GM12878 (cell line): ENCODE measurements around the gene TSHZ2. TPM values are rescaled to one million over a fixed set of nuclear protein-coding genes. Genes with fewer than 3 reads are reported as not detected.

Experiments
- ATAC-seq: fragments of 200-7000 bp; cut with Tn5 transposase; 3 replicates; pipeline ENCODE4 v1.9.1; 2020; ENCODE audit warnings: mild to moderate bottlenecking, moderate library complexity
- BruUV-seq: library from RNA; stranded (reverse); fragments of 400-500 nt; replicated peaks from 2 replicates; lab custom pipeline; 2021; lab: Mats Ljungman, UMichigan
- CTCF ChIA-PET: fragments of 300-600 bp; sonication (Branson Sonifier 250); formaldehyde crosslinking; extraction: SDS; loops from one replicate; lab custom pipeline; 2021; ENCODE audit warnings: inconsistent platforms; lab: Yijun Ruan, JAX
- POLR2A ChIA-PET: fragments of 350-600 bp; formaldehyde crosslinking; extraction: SDS; loops from one replicate; lab custom pipeline; 2021; ENCODE audit warnings: inconsistent platforms; lab: Charles Lee
- RAD21 ChIA-PET: fragments of 300-600 bp; sonication (Branson Sonifier 250); formaldehyde crosslinking; loops from one replicate; lab custom pipeline; 2023; ENCODE audit warnings: antibody characterized with exemption; ENCODE audit not compliant: unreplicated experiment; lab: Charles Lee
- SMC1A ChIA-PET: fragments of 300-600 bp; sonication (Branson Sonifier 250); formaldehyde crosslinking; loops from one replicate; lab custom pipeline; 2023; ENCODE audit not compliant: unreplicated experiment, uncharacterized antibody; lab: Charles Lee
- DNase-seq: peaks from one replicate; pipeline ENCODE4 v3.0.0-alpha.2; 2011; ENCODE audit warnings: low read depth, low spot score
- FAIRE-seq: peaks from 3 replicates; lab custom pipeline; 2011; peaks lifted over from hg19 to GRCh38; lab: Jason Lieb, UNC
- H2AFZ ChIP-seq: 2 replicates; pipeline ENCODE4 v1.6.0; 2011; ENCODE audit warnings: low read depth, low read length, control low read depth; ENCODE audit not compliant: control insufficient read depth
- H3K27ac ChIP-seq: 2 replicates; pipeline ENCODE4 v1.5.1; 2011; ENCODE audit warnings: control low read depth; ENCODE audit not compliant: control insufficient read depth, insufficient read depth
- H3K27me3 ChIP-seq, 2 experiments: replicated peaks in 1 of 2; 2 replicates each; pipeline versions ENCODE4 v1.6.0 to v1.6.1; 2011; ENCODE audit warnings: low read length in 1 of 2; ENCODE audit not compliant: control insufficient read depth in 2 of 2, insufficient read depth in 2 of 2
- H3K36me3 ChIP-seq, 2 experiments: 2 replicates each; pipeline ENCODE4 v1.5.1; 2011; ENCODE audit warnings: low read length in 1 of 2; ENCODE audit not compliant: control insufficient read depth in 2 of 2, insufficient read depth in 2 of 2
- H3K4me1 ChIP-seq: 2 replicates; pipeline ENCODE4 v1.6.1; 2011; ENCODE audit warnings: mild to moderate bottlenecking, low read length, moderate library complexity, mixed read lengths; ENCODE audit not compliant: control insufficient read depth, insufficient read depth
- H3K4me2 ChIP-seq: 2 replicates; pipeline ENCODE4 v1.6.0; 2011; ENCODE audit warnings: control low read depth; ENCODE audit not compliant: control insufficient read depth, insufficient read depth
- H3K4me3 ChIP-seq: fragments of 200-600 bp; sonication (generic); 2 replicates; pipeline ENCODE4 v1.5.1; 2016
- H3K79me2 ChIP-seq: 2 replicates; pipeline ENCODE4 v1.6.0; 2011; ENCODE audit warnings: low read length; ENCODE audit not compliant: control insufficient read depth, insufficient read depth
- H3K9ac ChIP-seq: 2 replicates; pipeline ENCODE4 v1.8.0; 2011; ENCODE audit warnings: low read length, control low read depth, mixed read lengths; ENCODE audit not compliant: control insufficient read depth, insufficient read depth
- H3K9me3 ChIP-seq: replicated peaks from 3 replicates; pipeline ENCODE4 v1.5.1; 2011; ENCODE audit warnings: mild to moderate bottlenecking, low read length; ENCODE audit not compliant: control insufficient read depth, insufficient read depth
- H4K20me1 ChIP-seq: 2 replicates; pipeline ENCODE4 v1.6.0; 2011; ENCODE audit not compliant: control insufficient read depth, insufficient read depth
- BHLHE40 ChIP-seq, 2 experiments: fragments of 450-650 bp in 1 of 2; IDR thresholded peaks; 2 replicates each; pipeline ENCODE4 v1.6.1; 2011 to 2017; ENCODE audit warnings: low read depth in 2 of 2, borderline replicate concordance in 1 of 2, improper control_type of control experiment in 1 of 2, low read length in 1 of 2, mild to moderate bottlenecking in 1 of 2
- FOS ChIP-seq: IDR thresholded peaks from 3 replicates; pipeline ENCODE4 v1.6.1; 2011; ENCODE audit warnings: borderline replicate concordance; ENCODE audit not compliant: insufficient read length; ENCODE audit errors: extremely low read depth
- GABPA ChIP-seq: IDR thresholded peaks from 2 replicates; pipeline ENCODE4 v1.6.1; 2014; ENCODE audit warnings: antibody characterized with exemption, low read depth, mild to moderate bottlenecking, inconsistent platforms
- JUND ChIP-seq: IDR thresholded peaks from 2 replicates; pipeline ENCODE4 v1.6.1; 2012; ENCODE audit warnings: low read depth, mild to moderate bottlenecking, low read length, improper control_type of control experiment, moderate library complexity
- MEF2A ChIP-seq: IDR thresholded peaks from 2 replicates; pipeline ENCODE4 v1.6.1; 2011; ENCODE audit warnings: low read depth, mild to moderate bottlenecking, low read length, moderate library complexity; ENCODE audit not compliant: insufficient read depth
- PAX8 ChIP-seq: fragments of 450-650 bp; IDR thresholded peaks from 2 replicates; pipeline ENCODE4 v1.6.1; 2017; ENCODE audit warnings: mild to moderate bottlenecking, moderate library complexity
- RELA ChIP-seq: fragments of 450-650 bp; IDR thresholded peaks from 2 replicates; pipeline ENCODE4 v1.8.0; 2014; ENCODE audit warnings: borderline replicate concordance; ENCODE audit not compliant: partially characterized antibody
- SMAD1 ChIP-seq: fragments of 450-650 bp; IDR thresholded peaks from 2 replicates; pipeline ENCODE4 v1.6.1; 2018; ENCODE audit warnings: mild to moderate bottlenecking, low read depth; ENCODE audit not compliant: partially characterized antibody
- SREBF1 ChIP-seq: IDR thresholded peaks from 2 replicates; pipeline ENCODE4 v1.6.1; 2012; ENCODE audit warnings: mild to moderate bottlenecking, low read length
- STAT3 ChIP-seq: IDR thresholded peaks from 2 replicates; pipeline ENCODE4 v1.6.1; 2011; ENCODE audit warnings: low read depth, low read length, improper control_type of control experiment
- TARDBP ChIP-seq: IDR thresholded peaks from 2 replicates; pipeline ENCODE4 v1.6.1; 2016; ENCODE audit warnings: borderline replicate concordance
- ZNF217 ChIP-seq: fragments of 450-650 bp; IDR thresholded peaks from 2 replicates; pipeline ENCODE4 v1.6.1; 2017; ENCODE audit warnings: antibody characterized with exemption, mild to moderate bottlenecking
- WGBS: methylation state at CpG from one replicate; pipeline ENCODE4 v1.1.6; 2016; ENCODE audit warnings: low lambda C conversion rate; ENCODE audit not compliant: insufficient replicate concordance, insufficient coverage; ENCODE audit errors: missing lambda C conversion rate; 5-methylcytosine and 5-hydroxymethylcytosine counted together
- in situ Hi-C: fragments of 300-500 bp; cut with MboI; formaldehyde crosslinking; loops from 9 replicates; pipeline ENCODE4 v1.14.3; 2018; ENCODE audit warnings: mixed read lengths
- intact Hi-C: fragments of 100-400 bp; cut with micrococcal nuclease; formaldehyde crosslinking; loops from one replicate; pipeline ENCODE4 v1.14.2; 2022; ENCODE audit not compliant: unreplicated experiment
- polyA plus RNA-seq, 11 experiments: library from polyadenylated mRNA; depleted of rRNA in 4 of 11; unstranded in 6 of 11; stranded (reverse) in 5 of 11; fragments of >200 nt; fragmentation: Nextera tagmentation in 4 of 11; fragmentation: Illumina TruSeq in 1 of 11; extraction: Ambion mirVana in 4 of 11; extraction: Trizol in 1 of 11; gene quantifications; 1 replicate in 1 of 11; 2 replicates in 10 of 11; pipeline versions ENCODE4 v1.2.1 to v1.2.3, GENCODE V29; 2011 to 2016; ENCODE audit warnings: inconsistent platforms in 2 of 11, missing spikeins in 2 of 11, low read depth in 1 of 11
- total RNA-seq, 4 experiments: library from RNA; depleted of rRNA in 3 of 4; stranded (reverse); fragments of >200 nt in 3 of 4; fragmentation: Illumina TruSeq in 1 of 4; extraction: Trizol in 1 of 4; gene quantifications; 2 replicates each; pipeline versions ENCODE4 v1.2.1 to v1.2.3, GENCODE V29; 2013 to 2021
- TF ChIP-seq, protein P1 (sequence below): fragments of 450-650 bp; formaldehyde crosslinking; IDR thresholded peaks from 2 replicates; pipeline ENCODE4 v1.4.0; 2022; ENCODE audit warnings: mild to moderate bottlenecking, moderate library complexity
- TF ChIP-seq, protein P2 (sequence below): IDR thresholded peaks from 2 replicates; pipeline ENCODE4 v1.6.1; 2012; ENCODE audit warnings: improper control_type of control experiment, low read depth, low read length; ENCODE audit not compliant: insufficient replicate concordance

The TSHZ2 gene
- total and polyA plus RNA-seq, 10 of the 15 experiments (the other 5 are each of a cell fraction or from before 2014, with no cell fraction given) = 0.01 to 0.86 (median 0.13) TPM; not detected in 2

DNA sequence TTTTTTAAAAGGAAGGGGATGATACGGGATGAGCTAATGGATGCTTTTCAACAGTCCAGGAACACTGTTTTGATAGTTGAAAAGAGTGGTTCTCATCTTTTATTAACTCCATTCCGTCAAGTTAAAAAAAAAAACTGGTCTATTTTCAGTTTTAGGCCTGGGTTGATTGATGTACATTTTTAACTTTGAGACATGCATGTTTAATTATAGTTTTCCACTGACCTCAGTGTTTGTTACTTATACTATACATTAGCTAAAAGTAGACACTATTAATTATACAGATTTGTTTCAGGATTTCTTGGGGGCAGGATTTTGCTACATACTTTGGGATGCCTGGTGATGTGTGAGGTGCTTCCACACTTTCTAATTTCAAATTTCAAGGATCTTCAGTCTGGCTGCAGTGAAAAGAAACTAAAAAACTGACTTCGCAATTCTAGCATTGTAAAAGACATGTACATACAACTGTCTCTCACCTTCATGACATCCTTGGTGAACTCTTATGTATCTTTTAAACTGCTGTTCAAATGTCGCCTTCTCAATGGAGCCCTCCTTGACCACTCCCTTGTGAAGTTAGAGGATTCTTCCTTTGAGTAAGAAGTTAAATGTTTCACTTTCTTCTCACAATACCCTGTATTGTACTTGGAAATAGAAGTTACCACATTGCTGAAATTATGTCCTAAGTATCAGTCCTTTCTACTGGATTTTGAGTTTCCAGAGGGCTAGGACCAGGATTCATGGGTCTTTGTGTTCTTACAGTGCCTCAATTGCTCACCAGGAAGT lies 101.7 kb downstream of the TSHZ2 start (continued):
- TF ChIP-seq BHLHE40 (IDR thresholded peaks at IDR 0.05; ENCODE audit: borderline replicate concordance in 1 of 2, low read depth in 2 of 2, low read length in 1 of 2) (no peak), ZNF217 (no peak), SMAD1 (no peak), TARDBP (no peak), SREBF1 (no peak)
- TF ChIP-seq, protein P1, sequence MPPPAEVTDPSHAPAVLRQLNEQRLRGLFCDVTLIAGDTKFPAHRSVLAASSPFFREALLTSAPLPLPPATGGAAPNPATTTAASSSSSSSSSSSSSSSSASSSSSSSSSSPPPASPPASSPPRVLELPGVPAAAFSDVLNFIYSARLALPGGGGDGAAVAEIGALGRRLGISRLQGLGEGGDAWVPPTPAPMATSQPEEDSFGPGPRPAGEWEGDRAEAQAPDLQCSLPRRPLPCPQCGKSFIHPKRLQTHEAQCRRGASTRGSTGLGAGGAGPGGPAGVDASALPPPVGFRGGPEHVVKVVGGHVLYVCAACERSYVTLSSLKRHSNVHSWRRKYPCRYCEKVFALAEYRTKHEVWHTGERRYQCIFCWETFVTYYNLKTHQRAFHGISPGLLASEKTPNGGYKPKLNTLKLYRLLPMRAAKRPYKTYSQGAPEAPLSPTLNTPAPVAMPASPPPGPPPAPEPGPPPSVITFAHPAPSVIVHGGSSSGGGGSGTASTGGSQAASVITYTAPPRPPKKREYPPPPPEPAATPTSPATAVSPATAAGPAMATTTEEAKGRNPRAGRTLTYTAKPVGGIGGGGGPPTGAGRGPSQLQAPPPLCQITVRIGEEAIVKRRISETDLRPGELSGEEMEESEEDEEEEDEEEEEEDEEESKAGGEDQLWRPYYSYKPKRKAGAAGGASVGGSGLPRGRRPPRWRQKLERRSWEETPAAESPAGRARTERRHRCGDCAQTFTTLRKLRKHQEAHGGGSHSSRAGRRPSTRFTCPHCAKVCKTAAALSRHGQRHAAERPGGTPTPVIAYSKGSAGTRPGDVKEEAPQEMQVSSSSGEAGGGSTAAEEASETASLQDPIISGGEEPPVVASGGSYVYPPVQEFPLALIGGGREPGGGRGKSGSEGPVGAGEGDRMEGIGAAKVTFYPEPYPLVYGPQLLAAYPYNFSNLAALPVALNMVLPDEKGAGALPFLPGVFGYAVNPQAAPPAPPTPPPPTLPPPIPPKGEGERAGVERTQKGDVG (CRISPR knock-in tag) = no peak
- TF ChIP-seq, all 136 proteins: peak for 0

DNA sequence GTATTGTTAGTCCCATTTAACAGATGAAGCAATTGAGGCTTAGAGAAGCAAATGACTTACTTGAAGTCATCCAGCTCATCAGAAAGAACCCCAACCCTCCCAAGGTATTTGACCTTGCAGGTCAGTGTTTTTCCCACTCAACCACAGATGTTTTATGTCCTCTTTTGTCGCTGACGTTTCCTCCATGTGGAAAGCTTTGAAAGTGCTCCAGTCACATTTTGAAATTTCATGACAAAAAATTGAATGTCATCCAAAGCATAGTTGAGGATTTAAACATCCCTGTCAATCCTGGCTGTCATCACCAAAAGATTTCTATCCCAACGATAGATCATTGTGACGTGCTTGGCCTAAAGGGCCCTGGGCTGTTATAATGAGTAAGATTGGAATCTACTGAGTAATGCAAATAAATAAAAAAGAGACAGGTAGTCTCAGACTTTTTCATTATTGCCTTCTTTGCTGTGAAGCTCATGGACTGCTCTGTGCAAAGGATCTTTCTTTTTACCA lies 102.7 kb downstream of the TSHZ2 start:
- RAD21 ChIA-PET = no interaction called here
- in situ Hi-C loops (no loop called here), intact Hi-C loops (no loop called here)
- ATAC-seq = no peak
- POLR2A ChIA-PET = no interaction called here
- H3K9me3 ChIP-seq = no peaks in the 10 kb centered on the region
- no peak overlapping the region for H3K9ac ChIP-seq
- no peaks in the 10 kb centered on the region for H3K36me3 ChIP-seq
- no peak overlapping the region for H2AFZ ChIP-seq
- H3K79me2 ChIP-seq = no peaks in the 10 kb centered on the region
- 79% methylated on average over 4 of the region's 4 CpGs for WGBS
- CTCF ChIA-PET = no interaction called here
- no peaks in the 10 kb centered on the region for H3K4me1 ChIP-seq
- no peak for FAIRE-seq
- no peak overlapping the region for H3K4me3 ChIP-seq
- no TSS peak for BruUV-seq
- no peak overlapping the region for H3K27ac ChIP-seq
- no peaks in the 10 kb centered on the region for H4K20me1 ChIP-seq
- SMC1A ChIA-PET = no interaction called here
- 0 out of 4 replicates have a peak, but pooled peaks cover 0 to 3% of the 10 kb centered on the region in 2 experiments for H3K27me3 ChIP-seq
- no peak for DNase-seq
- H3K4me2 ChIP-seq = no peak overlapping the region
- TF ChIP-seq STAT3 (no peak), RELA (no peak), ZNF217 (no peak), JUND (no peak), FOS (no peak), GABPA (no peak), PAX8 (no peak), MEF2A (no peak)
- TF ChIP-seq, protein P2, sequence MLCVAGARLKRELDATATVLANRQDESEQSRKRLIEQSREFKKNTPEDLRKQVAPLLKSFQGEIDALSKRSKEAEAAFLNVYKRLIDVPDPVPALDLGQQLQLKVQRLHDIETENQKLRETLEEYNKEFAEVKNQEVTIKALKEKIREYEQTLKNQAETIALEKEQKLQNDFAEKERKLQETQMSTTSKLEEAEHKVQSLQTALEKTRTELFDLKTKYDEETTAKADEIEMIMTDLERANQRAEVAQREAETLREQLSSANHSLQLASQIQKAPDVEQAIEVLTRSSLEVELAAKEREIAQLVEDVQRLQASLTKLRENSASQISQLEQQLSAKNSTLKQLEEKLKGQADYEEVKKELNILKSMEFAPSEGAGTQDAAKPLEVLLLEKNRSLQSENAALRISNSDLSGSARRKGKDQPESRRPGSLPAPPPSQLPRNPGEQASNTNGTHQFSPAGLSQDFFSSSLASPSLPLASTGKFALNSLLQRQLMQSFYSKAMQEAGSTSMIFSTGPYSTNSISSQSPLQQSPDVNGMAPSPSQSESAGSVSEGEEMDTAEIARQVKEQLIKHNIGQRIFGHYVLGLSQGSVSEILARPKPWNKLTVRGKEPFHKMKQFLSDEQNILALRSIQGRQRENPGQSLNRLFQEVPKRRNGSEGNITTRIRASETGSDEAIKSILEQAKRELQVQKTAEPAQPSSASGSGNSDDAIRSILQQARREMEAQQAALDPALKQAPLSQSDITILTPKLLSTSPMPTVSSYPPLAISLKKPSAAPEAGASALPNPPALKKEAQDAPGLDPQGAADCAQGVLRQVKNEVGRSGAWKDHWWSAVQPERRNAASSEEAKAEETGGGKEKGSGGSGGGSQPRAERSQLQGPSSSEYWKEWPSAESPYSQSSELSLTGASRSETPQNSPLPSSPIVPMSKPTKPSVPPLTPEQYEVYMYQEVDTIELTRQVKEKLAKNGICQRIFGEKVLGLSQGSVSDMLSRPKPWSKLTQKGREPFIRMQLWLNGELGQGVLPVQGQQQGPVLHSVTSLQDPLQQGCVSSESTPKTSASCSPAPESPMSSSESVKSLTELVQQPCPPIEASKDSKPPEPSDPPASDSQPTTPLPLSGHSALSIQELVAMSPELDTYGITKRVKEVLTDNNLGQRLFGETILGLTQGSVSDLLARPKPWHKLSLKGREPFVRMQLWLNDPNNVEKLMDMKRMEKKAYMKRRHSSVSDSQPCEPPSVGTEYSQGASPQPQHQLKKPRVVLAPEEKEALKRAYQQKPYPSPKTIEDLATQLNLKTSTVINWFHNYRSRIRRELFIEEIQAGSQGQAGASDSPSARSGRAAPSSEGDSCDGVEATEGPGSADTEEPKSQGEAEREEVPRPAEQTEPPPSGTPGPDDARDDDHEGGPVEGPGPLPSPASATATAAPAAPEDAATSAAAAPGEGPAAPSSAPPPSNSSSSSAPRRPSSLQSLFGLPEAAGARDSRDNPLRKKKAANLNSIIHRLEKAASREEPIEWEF = no peak
